Thyroid gland (tissue), 4 donors: ENCODE measurements around the gene WDTC1.

Experiments used
- POLR2A ChIP-seq, 2 donors: fragments of 450-650 bp; IDR thresholded peaks; one replicate each; pipeline ENCODE4 v1.6.1; 2017; ENCODE audit warnings: antibody characterized with exemption in 2 of 2, mild to moderate bottlenecking in 2 of 2, moderate library complexity in 1 of 2
- TF ChIP-seq, protein P1 (sequence below), 6 experiments: fragments of 200-600 bp in 3 of 6; fragments of 450-650 bp in 3 of 6; sonication (generic) in 3 of 6; IDR thresholded peaks; one replicate each; pipeline ENCODE4 v1.5.1; 2016 to 2019; ENCODE audit warnings: antibody characterized with exemption in 6 of 6, mild to moderate bottlenecking in 2 of 6, inconsistent platforms in 1 of 6, moderate library complexity in 1 of 6

DNA sequence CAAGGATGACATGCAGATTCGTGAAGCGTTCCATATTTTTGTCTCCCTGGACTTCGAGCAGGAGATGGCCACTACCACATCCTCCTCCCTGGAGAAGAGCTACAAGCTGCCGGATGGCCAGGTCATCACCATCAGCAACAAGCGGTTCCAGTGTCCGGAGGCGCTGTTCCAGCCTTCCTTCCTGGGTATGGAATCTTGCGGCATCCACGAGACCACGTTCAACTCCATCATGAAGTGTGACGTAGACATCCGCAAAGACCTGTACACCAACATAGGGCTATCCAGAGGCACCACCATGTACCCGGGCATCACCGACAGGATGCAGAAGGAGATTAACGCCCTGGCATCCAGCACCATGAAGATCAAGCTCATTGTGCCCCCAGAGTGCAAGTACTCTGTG lies 90.9 kb downstream of the WDTC1 start:
- TF ChIP-seq, protein P1, sequence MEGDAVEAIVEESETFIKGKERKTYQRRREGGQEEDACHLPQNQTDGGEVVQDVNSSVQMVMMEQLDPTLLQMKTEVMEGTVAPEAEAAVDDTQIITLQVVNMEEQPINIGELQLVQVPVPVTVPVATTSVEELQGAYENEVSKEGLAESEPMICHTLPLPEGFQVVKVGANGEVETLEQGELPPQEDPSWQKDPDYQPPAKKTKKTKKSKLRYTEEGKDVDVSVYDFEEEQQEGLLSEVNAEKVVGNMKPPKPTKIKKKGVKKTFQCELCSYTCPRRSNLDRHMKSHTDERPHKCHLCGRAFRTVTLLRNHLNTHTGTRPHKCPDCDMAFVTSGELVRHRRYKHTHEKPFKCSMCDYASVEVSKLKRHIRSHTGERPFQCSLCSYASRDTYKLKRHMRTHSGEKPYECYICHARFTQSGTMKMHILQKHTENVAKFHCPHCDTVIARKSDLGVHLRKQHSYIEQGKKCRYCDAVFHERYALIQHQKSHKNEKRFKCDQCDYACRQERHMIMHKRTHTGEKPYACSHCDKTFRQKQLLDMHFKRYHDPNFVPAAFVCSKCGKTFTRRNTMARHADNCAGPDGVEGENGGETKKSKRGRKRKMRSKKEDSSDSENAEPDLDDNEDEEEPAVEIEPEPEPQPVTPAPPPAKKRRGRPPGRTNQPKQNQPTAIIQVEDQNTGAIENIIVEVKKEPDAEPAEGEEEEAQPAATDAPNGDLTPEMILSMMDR (IDR thresholded peaks at IDR 0.05), result no peak
- TF ChIP-seq POLR2A (IDR thresholded peaks at IDR 0.05), result no peak
